ENCODE measurements around the gene SUMF1. TPM values are rescaled to one million over a fixed set of nuclear protein-coding genes. Genes with fewer than 3 reads are reported as not detected.

Gene SUMF1
- total RNA-seq, 1 experiment from 2014 or later, result 26.6 TPM

DNA sequence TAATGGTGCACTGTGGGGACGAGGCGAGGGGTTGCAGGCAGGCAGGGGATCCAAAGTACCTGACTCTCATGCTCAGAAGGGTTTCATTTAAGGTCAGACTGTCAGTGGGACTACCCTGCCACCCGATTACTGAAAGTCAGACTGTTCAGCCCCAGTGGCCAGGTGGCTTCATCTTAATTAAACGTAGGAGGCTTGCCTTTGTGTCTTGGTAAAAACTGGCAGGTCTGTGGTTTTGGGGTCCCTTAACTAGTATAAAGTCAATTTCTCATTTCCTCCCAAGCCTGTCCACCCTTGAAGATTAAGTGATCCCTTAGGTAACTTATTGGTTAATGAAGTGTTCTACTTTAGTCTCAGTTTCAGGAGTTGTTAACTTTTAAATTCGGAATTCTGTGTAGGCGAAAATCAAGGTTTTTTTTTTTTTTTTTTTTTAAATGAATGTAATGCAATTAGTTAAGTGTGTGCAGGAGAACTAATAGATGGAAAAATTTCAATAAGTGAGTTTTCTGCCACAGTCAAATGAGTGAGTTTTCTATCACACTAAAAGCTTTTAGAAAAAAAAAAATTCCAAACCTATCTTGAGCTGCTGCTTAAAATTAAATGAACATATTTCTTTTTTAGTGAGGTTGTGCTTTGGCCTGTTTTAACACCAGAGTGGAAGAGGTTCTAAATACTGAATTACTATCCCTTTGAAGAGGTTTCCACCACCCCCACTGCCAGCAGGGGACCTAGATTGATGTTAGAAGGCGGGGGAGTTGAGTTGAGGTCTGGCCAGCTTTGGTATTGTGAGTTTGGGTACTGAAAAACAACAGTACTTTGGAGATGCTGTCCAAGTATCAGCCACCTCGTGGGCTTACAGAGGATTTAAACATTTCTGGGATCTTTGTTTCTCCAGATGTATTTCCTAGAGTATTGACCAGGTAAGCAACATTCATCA lies 41.2 kb upstream of the SUMF1 start:
- H2AFZ ChIP-seq (ENCODE audit: low read depth, low read length, poor library complexity, severe bottlenecking), result no peak overlapping the region
- no peak overlapping the region for H3K27ac ChIP-seq (ENCODE audit: low read depth, low read length)
- no peaks in the 10 kb centered on the region for H3K36me3 ChIP-seq (ENCODE audit: control insufficient read depth in 1 of 2, insufficient read depth in 2 of 2, low read length in 2 of 2)
- no peak for TF ChIP-seq POLR2A (IDR thresholded peaks at IDR 0.05; ENCODE audit: borderline replicate concordance, extremely low read depth, insufficient read depth, insufficient read length)
- TF ChIP-seq FOSL1 (IDR thresholded peaks at IDR 0.05; ENCODE audit: low read depth), result no peak
- no peak for TF ChIP-seq TCF7L2 (IDR thresholded peaks at IDR 0.05; ENCODE audit: borderline replicate concordance, extremely low read depth, insufficient read depth, insufficient read length)
- TF ChIP-seq EGR1 (IDR thresholded peaks at IDR 0.05; ENCODE audit: low read depth), result no peak
- TF ChIP-seq EZH2phosphoT487 (IDR thresholded peaks at IDR 0.05; ENCODE audit: borderline replicate concordance), result no peak
- TF ChIP-seq ZNF274 (IDR thresholded peaks at IDR 0.05; ENCODE audit: low read depth, low read length), result no peak
- TF ChIP-seq CEBPB (IDR thresholded peaks at IDR 0.05; ENCODE audit: low read depth), result no peak
- TF ChIP-seq YY1 (IDR thresholded peaks at IDR 0.05; ENCODE audit: extremely low read depth, insufficient replicate concordance, low read depth, low read length), result no peak
- TF ChIP-seq POLR2AphosphoS5 (IDR thresholded peaks at IDR 0.05; ENCODE audit: low read depth, low read length), result no peak
- TF ChIP-seq, protein P1, sequence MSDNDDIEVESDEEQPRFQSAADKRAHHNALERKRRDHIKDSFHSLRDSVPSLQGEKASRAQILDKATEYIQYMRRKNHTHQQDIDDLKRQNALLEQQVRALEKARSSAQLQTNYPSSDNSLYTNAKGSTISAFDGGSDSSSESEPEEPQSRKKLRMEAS (IDR thresholded peaks at IDR 0.05), result no peak
- no peak for TF ChIP-seq EZH2 (IDR thresholded peaks at IDR 0.05)
- TF ChIP-seq RAD21 (IDR thresholded peaks at IDR 0.05; ENCODE audit: low read depth), result no peak
- no peaks in the 10 kb centered on the region for H3K9me3 ChIP-seq (ENCODE audit: control insufficient read depth in 1 of 2, insufficient read depth in 1 of 2, low read depth in 1 of 2, low read length in 2 of 2)
- no peaks in the 10 kb centered on the region for H4K20me1 ChIP-seq (ENCODE audit: insufficient read depth)
- intact Hi-C loops (cut with micrococcal nuclease), result no loop called here
- no peak overlapping the region for H3K9ac ChIP-seq (ENCODE audit: low read length)
- POLR2A ChIA-PET, result interaction anchor here (2.1 kb wide), 1 partner anchor 15 kb away, joined by 7 read pairs; the partner anchor contains the start of gene ITPR1
- no TSS peak for BruUV-seq (replicated peaks)
- no peaks in the 10 kb centered on the region for H3K79me2 ChIP-seq (ENCODE audit: insufficient read depth, low read length)
- RAD21 ChIA-PET (ENCODE audit: low non-redundant PET in 1 of 2, low total read pairs in 2 of 2, uncharacterized antibody in 2 of 2, unreplicated experiment in 2 of 2), result no interaction called here
- H3K9me2 ChIP-seq (ENCODE audit: insufficient read depth), result no peaks in the 10 kb centered on the region
- no peaks in the 10 kb centered on the region for H3K4me1 ChIP-seq (ENCODE audit: control insufficient read depth in 1 of 2, insufficient read depth in 2 of 2, low read length in 2 of 2)
- H3K27me3 ChIP-seq (ENCODE audit: insufficient read depth, low read length), result 0 out of 2 replicates have a peak, but pooled peaks cover 4% of the 10 kb centered on the region
- no peak for DNase-seq (ENCODE audit: low read depth, low spot score)
- CTCF ChIA-PET, result no interaction called here
- no peak for ATAC-seq
- H3K4me3 ChIP-seq (replicated peaks in 1 of 2; ENCODE audit: low read depth in 1 of 2, low read length in 2 of 2), result no peak overlapping the region
- H3K4me2 ChIP-seq (ENCODE audit: low read length), result no peak overlapping the region
